ENCODE data around the gene SNX4. TPM values are rescaled to one million over a fixed set of nuclear protein-coding genes. Genes with fewer than 3 reads are reported as not detected.

Gene SNX4
- total RNA-seq, 1 experiment from 2014 or later = 23.2 TPM

- no peaks in the 10 kb centered on the region for H3K9me3 Mint-ChIP-seq
- ChIA-PET CTCF (no interaction called here), POLR2A (no interaction called here)
- H3K27me3 Mint-ChIP-seq (ENCODE audit: low read depth) = no peaks in the 10 kb centered on the region
- peaks cover 24% of the 10 kb centered on the region for H3K36me3 Mint-ChIP-seq
- no peak overlapping the region for H3K4me3 Mint-ChIP-seq
- H3K27ac Mint-ChIP-seq = no peak overlapping the region
- no peak for ATAC-seq
- no peak for DNase-seq (ENCODE audit: low spot score)
- no peaks in the 10 kb centered on the region for H3K4me1 Mint-ChIP-seq
- TF ChIP-seq ATF6 (CRISPR knock-in tag; IDR thresholded peaks at IDR 0.05) (no peak), FOXP4 (CRISPR knock-in tag; IDR thresholded peaks at IDR 0.05) (no peak), STAT6 (CRISPR knock-in tag; conservative IDR thresholded peaks at IDR 0.05; ENCODE audit: low read depth) (no peak), ZNF317 (CRISPR knock-in tag; IDR thresholded peaks at IDR 0.05; ENCODE audit: borderline replicate concordance, low read depth) (no peak), ZSCAN18 (CRISPR knock-in tag; IDR thresholded peaks at IDR 0.05) (no peak), ZNF121 (CRISPR knock-in tag; IDR thresholded peaks at IDR 0.05) (no peak), TCF7 (CRISPR knock-in tag; IDR thresholded peaks at IDR 0.05; ENCODE audit: low read depth) (no peak), ATF2 (CRISPR knock-in tag; IDR thresholded peaks at IDR 0.05; ENCODE audit: borderline replicate concordance, low read depth) (no peak), ZNF512 (CRISPR knock-in tag; IDR thresholded peaks at IDR 0.05; ENCODE audit: borderline replicate concordance) (no peak), ATF1 (CRISPR knock-in tag; IDR thresholded peaks at IDR 0.05) (no peak), ZNF263 (CRISPR knock-in tag; IDR thresholded peaks at IDR 0.05; ENCODE audit: low read depth) (no peak), E2F1 (CRISPR knock-in tag; IDR thresholded peaks at IDR 0.05) (no peak), KAT7 (CRISPR knock-in tag; IDR thresholded peaks at IDR 0.05; ENCODE audit: borderline replicate concordance) (no peak), TEAD4 (CRISPR knock-in tag; IDR thresholded peaks at IDR 0.05) (no peak), TEAD1 (CRISPR knock-in tag; IDR thresholded peaks at IDR 0.05) (no peak), SOX15 (CRISPR knock-in tag; IDR thresholded peaks at IDR 0.05) (no peak), PRDM15 (CRISPR knock-in tag; IDR thresholded peaks at IDR 0.05) (no peak), E2F5 (CRISPR knock-in tag; IDR thresholded peaks at IDR 0.05) (no peak), ZBTB43 (CRISPR knock-in tag; IDR thresholded peaks at IDR 0.05) (no peak)
Measured at GRCh38 chr3:125460233-125460632, 59.8 kb downstream of the SNX4 start.

Data from WTC11 (cell line).